CD4-positive, alpha-beta T cell treated with Interleukin-2 at 100 ng/mL for 4 hours (primary cell): ENCODE data around the gene CHST4.
"Not testable (repeated sequence)": the region's sequence is repeated elsewhere in the genome, so short reads cannot be mapped to it uniquely, and the experiment has no call there.

ENCODE experiments used
- DNase-seq: peaks from one replicate; pipeline ENCODE4 v3.0.0-alpha.2; 2020; ENCODE audit warnings: low spot score

Gene CHST4

GRCh38 chr16:71526111-71526631 is at the start of gene CHST4:
TSS of gene CHST4 (plus strand) at chr16:71526426. CDS start at chr16:71536678, 10,252 bp downstream.
- DNase-seq = no peak

- DNase-seq = no peak
Measured at GRCh38 chr16:71476457-71477124, 49.6 kb upstream of the CHST4 start.

- no peak for DNase-seq
Measured at GRCh38 chr16:71479420-71479819, 46.8 kb upstream of the CHST4 start.

- no peak for DNase-seq
Measured at GRCh38 chr16:71480956-71481355, 45.3 kb upstream of the CHST4 start.

- no peak for DNase-seq
Measured at GRCh38 chr16:71482569-71482968, 43.7 kb upstream of the CHST4 start.

- DNase-seq = peak; percentile 83
Measured at GRCh38 chr16:71484006-71484893, 42.0 kb upstream of the CHST4 start.

GRCh38 chr16:71489122-71489521 is 37.1 kb upstream of the CHST4 start, which contains the start of gene ZNF19:
TSS of gene ZNF19 (minus strand) at chr16:71489324. CDS start at chr16:71482114, 7,210 bp downstream.
- DNase-seq = no peak

GRCh38 chr16:71490361-71490760 is 35.9 kb upstream of the CHST4 start:
- no peak for DNase-seq

GRCh38 chr16:71491054-71491453 is 35.2 kb upstream of the CHST4 start:
- DNase-seq = no peak

GRCh38 chr16:71492786-71493185 is 33.4 kb upstream of the CHST4 start:
- DNase-seq = no peak

- no peak for DNase-seq
Measured at GRCh38 chr16:71493213-71493612, 33.0 kb upstream of the CHST4 start.

- DNase-seq = no peak
Measured at GRCh38 chr16:71498031-71498430, 28.2 kb upstream of the CHST4 start.

- peak; percentile 64 for DNase-seq
Measured at GRCh38 chr16:71499775-71500364, 26.4 kb upstream of the CHST4 start.

- DNase-seq = no peak
Measured at GRCh38 chr16:71500964-71501363, 25.3 kb upstream of the CHST4 start.

GRCh38 chr16:71501547-71501946 is 24.7 kb upstream of the CHST4 start:
- DNase-seq = no peak

- DNase-seq = not testable (repeated sequence)
Measured at GRCh38 chr16:71504051-71504450, 22.2 kb upstream of the CHST4 start.

- DNase-seq = no peak
Measured at GRCh38 chr16:71504901-71505300, 21.3 kb upstream of the CHST4 start.

GRCh38 chr16:71507061-71507460 is 19.2 kb upstream of the CHST4 start:
- DNase-seq = no peak

GRCh38 chr16:71513302-71513701 is 12.9 kb upstream of the CHST4 start:
- DNase-seq = no peak

- no peak for DNase-seq
Measured at GRCh38 chr16:71514476-71514875, 11.8 kb upstream of the CHST4 start.

- no peak for DNase-seq
Measured at GRCh38 chr16:71515026-71515425, 11.2 kb upstream of the CHST4 start.

- no peak for DNase-seq
Measured at GRCh38 chr16:71520550-71520949, 5.7 kb upstream of the CHST4 start.
